ENCODE measurements around the gene TMEM255B.

TMEM255B gene

DNA sequence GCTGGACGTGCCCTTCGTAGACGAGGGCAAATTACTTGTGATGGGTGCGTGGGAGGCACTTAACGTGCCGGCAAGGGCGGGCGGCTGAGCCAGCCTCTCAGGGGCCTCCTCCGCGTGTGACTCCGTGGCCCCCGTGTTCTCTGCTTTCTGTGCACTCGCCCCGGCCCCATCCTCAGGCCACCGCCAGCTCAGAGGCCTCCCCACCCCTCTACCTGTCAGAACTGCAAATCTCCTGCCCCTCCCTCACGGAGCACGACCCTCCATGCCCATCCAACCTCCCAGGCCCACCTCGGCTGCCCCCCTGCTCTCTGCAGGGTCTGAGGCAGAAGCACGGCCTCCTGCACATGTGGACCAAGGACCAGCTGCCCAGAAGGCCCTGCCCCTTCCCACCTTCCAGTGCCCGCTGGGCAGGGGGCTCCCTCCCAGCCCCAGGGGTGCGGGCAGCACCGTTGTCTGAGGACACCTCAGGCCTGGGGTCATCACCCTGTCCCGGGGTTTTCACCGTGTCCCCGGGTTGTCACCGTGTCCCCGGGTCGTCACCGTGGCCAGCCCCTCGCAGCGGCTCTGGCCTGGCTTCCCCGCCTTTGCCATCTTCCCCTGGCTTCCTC lies 44.5 kb downstream of the TMEM255B start:
- ChIA-PET POLR2A (ENCODE audit: low non-redundant PET) (no interaction called here), CTCF (no interaction called here)
- DNase-seq (ENCODE audit: low spot score) = no peak
- H3K27ac ChIP-seq = peak overlapping the region; percentile 35
- no peak for TF ChIP-seq CTCF (conservative IDR thresholded peaks at IDR 0.05; ENCODE audit: low read depth)

DNA sequence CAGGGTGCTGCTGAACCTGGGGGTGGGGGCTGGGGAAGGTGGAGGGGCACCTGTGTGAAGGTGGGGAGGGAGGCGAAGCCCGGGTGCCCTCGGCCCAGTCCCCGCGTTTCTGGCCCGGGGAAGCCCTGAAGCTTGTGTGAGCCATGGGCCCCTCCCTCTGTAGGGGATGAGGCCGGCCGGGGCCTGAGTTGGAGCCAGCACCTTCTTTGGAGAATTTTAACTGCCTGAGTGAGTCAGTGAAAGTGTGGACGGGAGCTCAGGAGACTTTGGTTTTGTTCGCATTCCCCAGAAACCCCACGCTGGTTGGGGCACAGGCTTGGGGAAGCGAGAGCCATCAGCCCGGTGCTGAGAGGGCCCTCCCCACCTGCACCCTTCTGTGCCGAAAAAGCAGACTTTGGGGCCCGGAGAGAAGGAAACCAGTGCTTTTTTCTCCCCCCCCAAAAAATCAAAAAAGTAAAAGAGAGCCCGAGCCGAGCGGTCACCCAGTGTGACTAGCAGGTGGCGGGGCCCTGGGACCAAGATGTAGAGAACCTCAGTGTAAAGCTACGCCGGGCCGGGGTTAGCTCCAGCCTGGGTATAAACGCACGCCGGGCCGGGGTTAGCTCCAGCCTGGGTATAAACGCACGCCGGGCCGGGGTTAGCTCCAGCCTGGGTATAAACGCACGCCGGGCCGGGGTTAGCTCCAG lies 45.1 kb downstream of the TMEM255B start:
- peak overlapping the region; percentile 35 for H3K27ac ChIP-seq
- no peak for TF ChIP-seq CTCF (conservative IDR thresholded peaks at IDR 0.05; ENCODE audit: low read depth)
- DNase-seq (ENCODE audit: low spot score) = no peak
- CTCF ChIA-PET = no interaction called here
- POLR2A ChIA-PET (ENCODE audit: low non-redundant PET) = no interaction called here

GRCh38 chr13:113804703-113805430 lies 45.8 kb downstream of the TMEM255B start:
- no peak for DNase-seq (ENCODE audit: low spot score)
- TF ChIP-seq CTCF (conservative IDR thresholded peaks at IDR 0.05; ENCODE audit: low read depth) = no peak
- no peak overlapping the region for H3K27ac ChIP-seq
- CTCF ChIA-PET = interaction anchor here (0.5 kb wide), 1 partner anchor 144 kb away, joined by 3 read pairs; no protein-coding TSS in a partner anchor
- POLR2A ChIA-PET (ENCODE audit: low non-redundant PET) = no interaction called here

GRCh38 chr13:113805431-113806103 lies 46.5 kb downstream of the TMEM255B start:
- H3K27ac ChIP-seq = no peak overlapping the region
- TF ChIP-seq CTCF (conservative IDR thresholded peaks at IDR 0.05; ENCODE audit: low read depth) = no peak

DNA sequence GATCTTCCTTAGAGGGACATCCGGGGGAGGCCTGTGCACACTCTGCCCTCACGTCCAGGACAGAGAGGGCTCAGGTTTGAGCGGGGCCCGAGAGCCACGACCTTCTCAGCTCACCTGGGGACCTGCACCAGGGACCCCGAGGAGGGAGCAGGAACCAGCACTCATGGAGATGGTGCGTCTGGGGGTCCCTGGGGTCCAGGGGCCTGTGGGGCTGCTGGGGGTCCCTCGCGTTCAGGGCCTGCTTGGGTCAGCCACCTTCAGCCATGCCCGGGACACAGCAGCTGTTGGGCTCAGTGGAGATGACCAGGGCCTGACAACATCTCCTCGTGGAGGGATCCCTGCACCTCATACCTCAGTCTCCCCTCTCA lies 47.1 kb downstream of the TMEM255B start:
- TF ChIP-seq CTCF (conservative IDR thresholded peaks at IDR 0.05; ENCODE audit: low read depth) = no peak
- ChIA-PET CTCF (no interaction called here), POLR2A (ENCODE audit: low non-redundant PET) (no interaction called here)
- no peak overlapping the region for H3K27ac ChIP-seq
- DNase-seq (ENCODE audit: low spot score) = no peak

More at GRCh38 chr13:113805431-113806103, 46.5 kb downstream of the TMEM255B start:
- ChIA-PET POLR2A (ENCODE audit: low non-redundant PET) (no interaction called here), CTCF (no interaction called here)
- DNase-seq (ENCODE audit: low spot score) = no peak

DNA sequence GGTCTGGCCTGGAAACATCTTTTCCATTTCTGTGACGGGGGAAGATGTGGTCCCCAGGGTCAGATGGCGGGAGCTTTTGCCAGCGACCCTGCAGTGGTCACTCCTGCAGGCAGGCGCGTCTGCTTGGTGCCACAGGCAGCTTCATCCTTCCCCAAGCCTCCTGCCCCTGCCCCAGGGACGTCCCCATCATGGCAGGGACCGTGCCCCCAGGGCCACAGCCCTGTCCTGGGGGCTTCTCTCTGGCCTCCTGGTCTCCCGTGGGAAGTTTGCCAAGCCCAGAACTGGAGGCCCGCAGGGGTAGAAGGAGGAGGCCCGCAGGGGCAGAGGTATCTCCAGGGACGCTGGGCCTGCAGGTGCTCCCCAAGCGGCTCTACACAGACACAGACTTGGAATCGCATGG lies 47.5 kb downstream of the TMEM255B start:
- CTCF ChIA-PET = no interaction called here
- H3K27ac ChIP-seq = no peak overlapping the region
- no peak for TF ChIP-seq CTCF (conservative IDR thresholded peaks at IDR 0.05; ENCODE audit: low read depth)
- no peak for DNase-seq (ENCODE audit: low spot score)
- POLR2A ChIA-PET (ENCODE audit: low non-redundant PET) = no interaction called here
